Cardiac muscle cell (in vitro differentiated cells and primary cell): Measurements from ENCODE around the gene DLG2. TPM values are rescaled to one million over a fixed set of nuclear protein-coding genes. Genes with fewer than 3 reads are reported as not detected.

Source experiments
- DNase-seq, 2 donors: peaks; one replicate each; pipeline versions ENCODE4 v3.0.0 to v3.0.0-alpha.2; 2010 to 2017; ENCODE audit warnings: low read depth in 1 of 2, low spot score in 1 of 2
- H3K27ac ChIP-seq: fragments of 200-600 bp; sonication (generic); 2 replicates; pipeline ENCODE4 v1.5.1; 2016
- H3K27me3 ChIP-seq: fragments of 200-600 bp; sonication (generic); 2 replicates; pipeline ENCODE4 v1.6.0; 2016; ENCODE audit warnings: control low read depth
- H3K36me3 ChIP-seq: fragments of 200-600 bp; sonication (generic); 2 replicates; pipeline ENCODE4 v1.5.1; 2016; ENCODE audit warnings: control low read depth
- H3K4me1 ChIP-seq: fragments of 200-600 bp; sonication (generic); 2 replicates; pipeline ENCODE4 v1.8.1; 2017; ENCODE audit warnings: low read depth, mild to moderate bottlenecking, mixed run types
- H3K4me3 ChIP-seq: fragments of 200-600 bp; sonication (generic); 2 replicates; pipeline ENCODE4 v1.5.1; 2016; ENCODE audit warnings: mild to moderate bottlenecking
- H3K9me3 ChIP-seq: fragments of 200-600 bp; sonication (generic); 2 replicates; pipeline ENCODE4 v1.5.1; 2017; ENCODE audit warnings: low read depth, mild to moderate bottlenecking, control low read depth
- CTCF ChIP-seq: IDR thresholded peaks from 2 replicates; pipeline ENCODE4 v1.5.1; 2012; ENCODE audit warnings: low read depth, mild to moderate bottlenecking, low read length
- polyA plus RNA-seq: library from polyadenylated mRNA; unstranded; fragments of >200 nt; fragmentation: Nextera tagmentation; extraction: Ambion mirVana; gene quantifications from 2 replicates; pipeline ENCODE4 v1.2.1, GENCODE V29; 2016
- total RNA-seq: library from RNA; depleted of rRNA; stranded (reverse); fragments of >200 nt; gene quantifications from 2 replicates; pipeline ENCODE4 v1.2.3, GENCODE V29; 2016

The DLG2 gene
- total and polyA plus RNA-seq, 2 experiments from 2014 or later: 3.5 to 15.9 TPM

GRCh38 chr11:84560206-84560605 lies 1066.9 kb downstream of the DLG2 start:
- DNase-seq: no peak
- Histone ChIP-seq H3K27ac (no peak overlapping the region), H3K36me3 (no peaks in the 10 kb centered on the region), H3K4me3 (no peak overlapping the region), H3K27me3 (no peaks in the 10 kb centered on the region), H3K9me3 (no peaks in the 10 kb centered on the region), H3K4me1 (no peaks in the 10 kb centered on the region)
- TF ChIP-seq CTCF: no peak

- H3K9me3 ChIP-seq: no peaks in the 10 kb centered on the region
- H3K27ac ChIP-seq: no peak overlapping the region
- H3K27me3 ChIP-seq: no peaks in the 10 kb centered on the region
- no peak overlapping the region for H3K4me3 ChIP-seq
- DNase-seq: peak; percentile 65 to 66
- no peaks in the 10 kb centered on the region for H3K4me1 ChIP-seq
- no peaks in the 10 kb centered on the region for H3K36me3 ChIP-seq
- TF ChIP-seq CTCF: peak; percentile 88
These were observed 1068.8 kb downstream of the DLG2 start for GRCh38 chr11:84558085-84558905.

DNA sequence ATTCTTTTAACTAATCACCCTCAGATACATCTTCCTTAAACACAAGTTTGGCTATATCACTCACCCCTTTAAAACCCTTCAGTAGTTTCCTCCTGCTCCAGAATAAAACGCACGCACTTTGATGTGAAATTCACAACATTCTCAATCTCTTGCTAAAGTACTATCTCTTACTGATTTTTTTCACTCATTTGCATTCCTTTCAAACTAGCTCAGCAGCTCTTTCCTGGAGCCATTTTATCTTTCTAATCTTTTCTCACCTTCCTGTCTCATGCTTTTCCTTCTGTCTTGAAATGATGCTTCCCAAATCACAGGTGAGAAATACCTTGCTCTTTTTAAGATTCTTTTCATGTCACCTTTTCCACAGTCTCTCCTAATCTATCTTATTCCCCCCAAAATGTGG lies 1074.4 kb downstream of the DLG2 start:
- Histone ChIP-seq H3K9me3 (no peaks in the 10 kb centered on the region), H3K27me3 (no peaks in the 10 kb centered on the region), H3K36me3 (no peaks in the 10 kb centered on the region), H3K4me3 (no peak overlapping the region), H3K4me1 (no peaks in the 10 kb centered on the region), H3K27ac (no peak overlapping the region)
- TF ChIP-seq CTCF: no peak
- DNase-seq: no peak

- no peaks in the 10 kb centered on the region for H3K36me3 ChIP-seq
- H3K4me3 ChIP-seq: no peak overlapping the region
- no peaks in the 10 kb centered on the region for H3K9me3 ChIP-seq
- TF ChIP-seq CTCF: no peak
- no peak overlapping the region for H3K27ac ChIP-seq
- no peaks in the 10 kb centered on the region for H3K27me3 ChIP-seq
- no peak for DNase-seq
- H3K4me1 ChIP-seq: no peaks in the 10 kb centered on the region
These were observed 1077.9 kb downstream of the DLG2 start for GRCh38 chr11:84549217-84549616.

- H3K36me3 ChIP-seq: no peaks in the 10 kb centered on the region
- H3K27me3 ChIP-seq: no peaks in the 10 kb centered on the region
- no peak for TF ChIP-seq CTCF
- DNase-seq: no peak
- H3K4me1 ChIP-seq: no peaks in the 10 kb centered on the region
- no peaks in the 10 kb centered on the region for H3K9me3 ChIP-seq
- no peak overlapping the region for H3K4me3 ChIP-seq
- H3K27ac ChIP-seq: no peak overlapping the region
These were observed 1082.6 kb downstream of the DLG2 start for GRCh38 chr11:84544566-84544965.
